ENCODE data around the gene GATB.
"Not testable (repeated sequence)": the region's sequence is repeated elsewhere in the genome, so short reads cannot be mapped to it uniquely, and the experiment has no call there.

The GATB gene

GRCh38 chr4:151785484-151786157 lies 24.8 kb upstream of the GATB start:
- DNase-seq (ENCODE audit: low read depth, low spot score): no peak

GRCh38 chr4:151784706-151785105 lies 23.9 kb upstream of the GATB start:
- no peak for DNase-seq (ENCODE audit: low read depth, low spot score)

GRCh38 chr4:151783867-151784266 lies 23.1 kb upstream of the GATB start:
- DNase-seq (ENCODE audit: low read depth, low spot score): no peak

GRCh38 chr4:151782296-151782695 lies 21.5 kb upstream of the GATB start:
- DNase-seq (ENCODE audit: low read depth, low spot score): no peak

- DNase-seq (ENCODE audit: low read depth, low spot score): no peak
Observed at GRCh38 chr4:151781026-151781425, 20.2 kb upstream of the GATB start.

DNA sequence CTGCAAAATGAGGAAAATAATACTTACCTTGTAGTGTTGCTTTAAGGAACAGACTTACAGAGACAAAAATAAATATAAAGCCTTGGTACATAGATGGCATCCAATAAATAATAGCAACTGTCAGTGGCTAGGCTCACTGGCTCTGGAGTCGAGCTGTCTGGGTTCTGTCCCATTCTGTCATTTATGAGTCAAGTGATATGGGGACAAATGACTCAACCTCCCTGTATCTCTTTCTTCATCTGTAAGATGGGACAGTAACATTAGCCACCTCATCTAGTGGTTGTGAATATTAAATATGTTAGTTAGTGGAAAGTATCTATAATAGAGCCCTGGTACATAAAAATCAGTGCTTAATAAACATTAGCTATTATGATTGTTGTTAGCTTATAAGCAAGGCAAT lies 16.7 kb upstream of the GATB start:
- no peak for DNase-seq (ENCODE audit: low read depth, low spot score)

DNA sequence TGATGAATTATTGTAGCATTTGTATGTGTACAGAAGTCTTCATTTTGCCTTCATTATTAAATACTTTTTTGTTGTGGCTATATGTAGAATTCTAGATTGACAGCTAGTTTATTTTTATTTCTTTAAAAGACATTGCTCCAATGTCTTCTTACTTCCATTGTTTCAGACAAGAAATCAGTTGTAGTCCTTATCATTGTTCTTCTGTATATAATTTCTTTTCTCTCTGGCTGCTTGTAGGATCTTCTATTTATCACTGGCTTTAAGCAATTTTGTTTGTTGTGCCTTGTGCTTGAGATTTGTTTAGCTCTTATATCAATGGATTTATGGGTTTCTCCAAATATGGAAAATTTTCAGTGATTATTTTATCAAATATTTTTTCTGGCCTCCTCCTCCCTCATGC lies 13.5 kb upstream of the GATB start:
- DNase-seq (ENCODE audit: low read depth, low spot score): no peak

- DNase-seq (ENCODE audit: low read depth, low spot score): no peak
Observed at GRCh38 chr4:151772274-151772673, 11.5 kb upstream of the GATB start.

- DNase-seq (ENCODE audit: low read depth, low spot score): no peak
Observed at GRCh38 chr4:151771664-151772063, 10.9 kb upstream of the GATB start.

GRCh38 chr4:151770154-151770553 lies 9.3 kb upstream of the GATB start:
- no peak for DNase-seq (ENCODE audit: low read depth, low spot score)

DNA sequence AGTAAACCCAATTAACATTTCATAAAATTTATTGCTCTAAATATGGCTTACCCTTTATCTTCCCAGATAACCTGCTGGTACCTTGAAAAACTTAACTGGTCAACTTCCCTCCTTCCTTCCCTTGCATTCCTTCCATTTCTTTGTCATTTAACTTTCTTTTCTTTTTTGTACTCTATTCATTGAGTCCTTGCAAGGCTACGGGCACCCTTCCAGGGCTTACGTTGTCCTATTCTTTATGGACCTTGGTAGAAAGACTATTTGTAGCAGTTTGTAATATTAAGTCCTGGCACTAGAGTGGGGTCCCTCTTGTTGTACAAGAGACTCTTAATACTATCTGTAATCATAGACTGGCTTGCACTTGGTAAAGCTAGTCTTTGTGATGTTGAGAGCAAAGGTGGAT lies 8.0 kb upstream of the GATB start:
- DNase-seq (ENCODE audit: low read depth, low spot score): no peak

DNA sequence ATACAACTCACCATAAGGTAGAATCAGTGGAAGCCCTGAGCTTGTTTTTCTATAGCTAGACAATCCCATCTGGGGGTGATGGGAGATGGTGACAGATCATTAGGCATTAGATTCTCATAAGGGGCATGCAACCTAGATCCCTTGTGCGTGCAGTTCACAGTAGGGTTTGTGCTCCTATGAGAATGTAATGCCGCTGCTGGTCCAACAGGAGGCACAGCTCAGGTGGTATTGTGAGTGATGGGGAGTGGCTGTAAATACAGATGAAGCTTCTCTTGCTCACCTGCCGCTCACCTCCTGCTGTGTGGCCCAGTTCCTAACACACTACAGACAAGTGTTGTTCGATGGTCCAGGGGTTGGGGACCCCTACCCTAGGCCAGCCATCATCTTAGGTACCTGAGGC lies 5.9 kb upstream of the GATB start:
- DNase-seq (ENCODE audit: low read depth, low spot score): no peak

- no peak for DNase-seq (ENCODE audit: low read depth, low spot score)
Observed at GRCh38 chr4:151760002-151760401, 805 bp downstream of the GATB start.

DNA sequence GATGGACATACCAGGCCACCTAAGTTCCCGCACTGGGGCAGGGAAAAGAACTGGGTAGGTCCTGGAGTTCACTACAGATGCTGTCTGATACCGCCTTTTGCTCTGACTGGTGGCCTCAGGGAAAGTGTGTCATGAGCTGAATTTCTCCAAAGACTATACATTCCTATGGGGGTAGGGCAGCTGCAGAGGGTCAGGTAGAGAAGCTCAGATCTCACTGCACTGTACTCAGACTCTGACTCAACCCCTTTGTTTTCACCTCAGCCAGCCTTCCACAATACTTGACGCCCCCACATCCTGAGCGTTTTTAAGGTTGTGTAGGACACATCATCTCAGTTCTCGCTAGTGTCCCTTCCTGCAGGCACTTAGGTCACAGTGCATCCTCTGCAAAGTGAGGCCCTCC lies 7.8 kb downstream of the GATB start:
- DNase-seq (ENCODE audit: low read depth, low spot score): no peak

DNA sequence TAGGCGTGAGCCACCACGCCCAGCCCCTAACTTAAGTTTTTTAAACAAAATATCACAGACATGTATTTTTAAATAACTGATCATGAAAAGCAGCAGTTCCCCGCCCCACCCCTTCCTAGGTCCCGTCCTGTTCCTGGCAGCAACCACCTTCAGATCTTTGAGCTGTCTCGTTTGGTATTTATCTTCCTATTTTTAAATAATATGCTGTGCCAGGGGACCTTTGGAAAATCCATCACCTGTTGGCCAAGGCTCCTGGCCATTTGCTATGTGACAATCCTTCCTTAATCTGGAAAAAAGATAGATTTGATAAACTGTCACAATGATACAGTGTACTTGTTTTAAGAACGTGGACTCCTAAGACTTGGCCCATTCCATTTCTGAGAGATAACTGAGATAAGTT lies 10.7 kb downstream of the GATB start:
- DNase-seq (ENCODE audit: low read depth, low spot score): no peak

DNA sequence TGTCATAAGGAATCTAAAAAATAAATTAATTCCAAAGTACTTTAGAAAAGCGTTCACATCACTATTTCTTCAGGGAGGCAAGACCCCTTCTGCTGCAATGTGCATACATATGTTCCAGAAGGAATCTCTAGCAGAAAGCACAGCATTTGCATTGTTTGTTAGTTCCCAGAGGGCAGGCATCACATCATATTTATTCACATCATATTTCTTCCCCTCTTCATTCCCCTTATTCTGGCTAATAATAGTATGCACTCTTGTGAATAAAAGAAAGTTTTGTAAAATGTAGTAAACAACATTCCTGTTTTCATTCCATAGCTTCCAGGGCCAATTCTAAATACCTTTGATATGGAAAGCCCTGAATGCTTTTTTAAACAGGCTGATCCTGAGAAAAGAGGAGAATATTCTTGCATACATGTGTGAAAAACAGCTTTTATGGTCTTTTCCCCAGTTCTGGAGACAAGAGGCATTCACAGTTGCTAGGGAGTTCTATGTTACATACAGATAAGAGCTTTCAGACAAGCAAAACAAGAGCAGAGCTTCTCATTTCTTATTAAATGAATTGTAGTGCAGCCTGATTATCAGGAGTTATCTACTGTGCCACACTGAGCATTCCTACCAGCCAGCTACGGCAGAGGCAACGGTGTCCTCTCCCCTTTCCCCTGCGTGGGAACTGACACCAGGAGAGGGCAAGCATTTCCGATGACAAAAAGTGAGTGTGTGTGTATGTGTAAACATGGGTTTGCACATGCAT lies 15.2 kb downstream of the GATB start:
- DNase-seq (ENCODE audit: low read depth, low spot score): no peak

- peak; percentile 48 for DNase-seq (ENCODE audit: low read depth, low spot score)
Observed at GRCh38 chr4:151744614-151745013, 16.2 kb downstream of the GATB start.

DNA sequence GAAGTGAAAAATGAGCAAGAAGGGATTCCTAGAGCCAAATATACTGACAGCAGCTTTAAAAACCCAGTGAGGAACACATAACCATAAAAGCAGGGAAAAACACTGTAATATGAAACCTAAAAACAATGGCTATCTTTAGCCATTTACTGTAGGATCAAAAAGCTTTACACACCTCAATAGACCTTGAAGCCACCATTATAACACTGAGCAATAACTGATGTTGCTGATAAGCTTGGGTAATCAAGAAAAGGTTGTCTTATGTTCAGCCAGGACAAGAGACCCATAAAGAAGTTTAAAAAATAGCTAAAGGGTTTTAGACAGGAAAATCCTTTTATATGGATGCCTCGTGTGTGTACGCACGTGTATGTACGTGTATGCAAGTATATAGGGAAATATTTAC lies 16.9 kb downstream of the GATB start:
- no peak for DNase-seq (ENCODE audit: low read depth, low spot score)

GRCh38 chr4:151743128-151743854 lies 17.5 kb downstream of the GATB start:
- DNase-seq (ENCODE audit: low read depth, low spot score): no peak

DNA sequence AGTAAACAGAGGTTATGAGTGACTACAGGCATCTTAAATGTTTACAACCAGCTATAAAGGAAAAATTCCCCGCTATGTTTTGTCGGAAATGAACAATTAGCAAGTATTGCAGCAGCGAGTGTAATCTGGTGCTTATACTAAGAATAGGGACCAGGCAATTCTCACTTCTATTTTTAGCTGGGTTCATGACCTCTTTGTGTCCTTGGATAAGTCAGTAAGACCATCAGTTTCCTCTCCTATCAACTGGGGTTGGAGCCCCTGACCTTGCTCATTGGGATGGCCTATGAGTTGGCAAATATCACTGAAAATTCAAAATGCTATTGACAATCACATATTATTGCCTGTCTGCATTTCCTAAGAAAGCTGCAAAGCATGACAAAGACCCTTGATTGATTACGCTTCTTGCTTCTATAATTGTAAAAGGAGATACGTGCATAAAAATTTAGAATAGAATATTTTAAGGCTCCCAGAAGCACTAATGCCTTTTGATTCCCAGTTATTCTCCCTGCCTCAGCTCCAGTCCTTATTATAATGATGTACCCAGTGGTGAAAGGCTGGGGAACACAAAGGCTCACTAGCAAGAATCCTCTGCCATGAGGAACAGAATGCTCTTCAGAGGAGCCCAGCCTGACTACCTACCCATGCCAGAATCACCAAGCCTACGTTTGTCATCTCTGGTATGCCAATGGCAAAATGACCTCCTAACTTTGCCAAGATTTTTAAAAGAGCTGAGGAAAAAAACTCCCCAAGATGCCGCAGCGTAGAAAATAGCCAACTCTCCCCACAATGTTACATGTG lies 21.9 kb downstream of the GATB start:
- no peak for DNase-seq (ENCODE audit: low read depth, low spot score)

DNA sequence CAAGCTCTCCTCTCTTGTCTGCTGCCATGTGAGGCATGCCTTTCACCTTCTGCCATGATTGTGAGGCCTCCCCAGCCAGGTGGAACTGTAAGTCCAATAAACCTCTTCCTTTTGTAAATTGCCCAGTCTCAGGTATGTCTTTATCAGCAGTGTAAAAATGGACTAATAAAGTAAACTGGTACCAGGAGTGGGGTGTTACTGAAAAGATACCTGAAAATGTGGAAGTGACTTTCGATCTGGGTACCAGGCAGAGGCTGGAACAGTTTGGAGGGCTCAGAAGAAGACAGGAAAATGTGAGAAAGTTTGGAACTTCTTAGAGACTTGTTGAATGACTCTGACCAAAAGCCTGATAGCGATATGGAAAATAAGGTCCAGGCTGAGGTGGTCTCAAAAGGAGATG lies 24.0 kb downstream of the GATB start:
- not testable (repeated sequence) for DNase-seq (ENCODE audit: low read depth, low spot score)

DNA sequence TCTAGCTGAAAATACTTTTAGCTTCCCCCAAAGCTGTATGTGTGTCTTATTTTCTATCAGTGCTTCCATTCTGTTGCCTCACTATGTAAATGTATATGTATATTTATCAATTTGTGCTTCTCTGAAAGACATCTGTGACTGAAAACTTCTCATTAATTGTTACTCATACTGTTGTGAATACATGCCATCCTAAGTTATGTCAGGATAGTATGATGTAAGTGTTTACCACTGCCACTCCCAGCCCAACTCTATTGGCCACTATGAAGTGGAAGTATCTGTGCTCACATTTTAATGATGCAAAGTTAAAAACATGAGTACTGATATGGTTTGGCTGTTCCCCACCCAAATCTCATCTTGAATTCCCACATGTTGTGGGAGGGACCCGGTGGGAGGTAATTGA lies 24.4 kb downstream of the GATB start:
- DNase-seq (ENCODE audit: low read depth, low spot score): no peak
